GM21367 (cell line): Measurements from ENCODE around the gene SYT2.
"Not testable (repeated sequence)": the region's sequence is repeated elsewhere in the genome, so short reads cannot be mapped to it uniquely, and the experiment has no call there.

Source experiments
- ATAC-seq: cut with Tn5 transposase; IDR thresholded peaks from one replicate; pipeline ENCODE4 v1.9.1; 2021; ENCODE audit not compliant: unreplicated experiment

Gene SYT2

DNA sequence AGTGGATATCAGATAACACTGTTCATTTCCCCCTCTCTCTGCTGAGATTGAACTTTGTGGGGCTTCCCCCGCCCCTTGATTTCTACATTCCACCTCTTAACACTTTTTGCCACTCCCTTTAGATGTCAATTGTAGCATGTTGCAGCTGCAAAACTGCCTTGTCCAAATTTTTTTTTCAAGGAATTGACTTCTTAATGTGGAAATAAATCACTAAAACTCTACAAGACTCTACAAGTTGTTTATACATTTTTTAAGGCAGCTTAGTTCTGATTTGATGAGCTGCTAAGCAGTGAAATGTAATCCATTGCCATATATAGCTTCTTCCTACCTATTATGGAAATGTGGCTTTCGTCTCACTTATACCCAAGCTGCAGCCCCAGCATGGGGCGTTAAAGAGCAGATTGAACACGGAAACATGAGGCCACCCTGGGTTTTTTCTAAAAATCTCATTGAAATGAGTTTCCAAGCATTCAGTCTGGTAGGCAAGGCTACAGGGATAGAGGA, 132.2 kb downstream of the SYT2 start:
- no peak for ATAC-seq

GRCh38 chr1:202577381-202577780, 132.9 kb downstream of the SYT2 start:
- ATAC-seq, result no peak

DNA sequence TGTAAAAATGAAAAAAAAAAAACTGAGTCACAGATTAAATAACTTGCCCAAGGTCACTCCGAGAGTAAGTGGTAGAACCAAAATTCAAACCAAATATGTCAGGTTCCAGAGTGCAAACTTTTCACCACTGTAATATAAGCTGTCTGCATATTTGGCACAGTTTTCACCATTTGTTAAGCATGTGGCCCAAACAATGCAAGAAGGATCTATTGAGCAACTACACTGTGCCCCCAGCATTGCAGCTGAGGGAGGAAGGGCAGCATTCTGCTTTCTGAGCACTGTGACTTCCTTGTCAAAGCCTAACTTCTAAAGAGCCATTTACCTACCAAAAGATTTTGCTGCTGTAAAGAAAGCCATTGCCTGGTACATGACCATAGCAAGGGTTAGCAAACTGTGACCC, 133.4 kb downstream of the SYT2 start:
- ATAC-seq, result no peak

- ATAC-seq, result no peak
Observed at GRCh38 chr1:202575918-202576653, 134.2 kb downstream of the SYT2 start.

DNA sequence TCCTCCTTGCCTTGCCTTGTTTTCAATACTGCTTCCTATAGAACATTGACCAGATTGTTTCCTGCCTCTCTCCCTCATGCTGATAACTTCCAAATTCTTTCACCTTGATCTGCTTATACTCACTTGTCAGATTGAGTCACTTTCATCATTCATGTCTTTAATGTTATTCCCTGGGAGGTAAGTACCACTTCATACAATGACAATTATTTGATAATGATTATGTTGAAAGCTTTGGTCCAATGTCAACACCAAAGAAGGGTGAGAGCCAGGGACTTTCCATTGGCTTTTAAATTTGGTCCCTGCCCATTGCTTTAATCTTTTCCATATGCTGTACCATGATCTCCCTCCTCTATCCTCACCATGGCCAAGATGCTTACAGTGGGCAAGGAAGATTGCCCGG, 137.4 kb downstream of the SYT2 start:
- ATAC-seq, result no peak

GRCh38 chr1:202571719-202572339, 138.4 kb downstream of the SYT2 start:
- no peak for ATAC-seq

GRCh38 chr1:202569393-202570322, 140.6 kb downstream of the SYT2 start:
- no peak for ATAC-seq

DNA sequence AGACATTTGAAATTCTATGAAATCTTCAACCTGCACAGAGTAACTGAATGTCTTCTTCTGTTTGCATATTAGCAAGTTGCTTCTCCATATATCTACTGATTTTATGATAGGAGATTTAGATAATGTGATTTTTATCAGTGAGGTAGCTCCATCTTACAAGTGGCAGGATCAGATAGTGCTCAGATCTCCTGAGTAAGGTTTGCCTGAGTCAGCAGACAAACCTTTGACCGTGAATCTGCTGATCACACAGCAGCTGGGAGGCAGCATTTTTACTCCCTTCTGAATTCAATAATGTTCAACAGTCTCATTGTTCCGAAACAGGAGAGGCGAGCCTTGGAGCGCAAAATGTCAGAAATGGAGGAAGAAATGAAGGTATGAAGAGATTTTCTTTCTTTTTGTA, 141.4 kb downstream of the SYT2 start:
- no peak for ATAC-seq

DNA sequence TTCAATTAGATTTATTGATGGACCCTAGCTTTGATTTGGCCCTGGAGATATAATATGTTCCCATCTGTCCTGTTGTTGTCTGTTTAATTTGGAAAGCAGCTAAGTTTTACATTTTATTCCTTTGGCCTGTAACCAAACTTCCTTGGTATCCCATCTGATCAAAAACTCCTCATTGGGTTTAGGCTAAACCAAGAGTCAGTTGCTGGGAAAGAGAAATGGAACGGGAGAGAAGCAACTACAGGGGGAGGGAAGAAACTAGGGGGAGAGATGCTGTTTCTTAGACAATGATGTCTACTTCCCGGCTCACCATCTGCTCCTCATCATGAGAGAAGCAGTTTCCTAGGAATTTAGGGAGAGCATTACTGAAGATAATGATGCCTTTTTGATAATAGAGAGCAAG, 141.8 kb downstream of the SYT2 start:
- ATAC-seq, result no peak

- no peak for ATAC-seq
Observed at GRCh38 chr1:202567738-202568137, 142.5 kb downstream of the SYT2 start.

GRCh38 chr1:202565890-202566602, 144.2 kb downstream of the SYT2 start:
- peak; percentile 84 for ATAC-seq

GRCh38 chr1:202564958-202565495, 145.2 kb downstream of the SYT2 start:
- no peak for ATAC-seq

DNA sequence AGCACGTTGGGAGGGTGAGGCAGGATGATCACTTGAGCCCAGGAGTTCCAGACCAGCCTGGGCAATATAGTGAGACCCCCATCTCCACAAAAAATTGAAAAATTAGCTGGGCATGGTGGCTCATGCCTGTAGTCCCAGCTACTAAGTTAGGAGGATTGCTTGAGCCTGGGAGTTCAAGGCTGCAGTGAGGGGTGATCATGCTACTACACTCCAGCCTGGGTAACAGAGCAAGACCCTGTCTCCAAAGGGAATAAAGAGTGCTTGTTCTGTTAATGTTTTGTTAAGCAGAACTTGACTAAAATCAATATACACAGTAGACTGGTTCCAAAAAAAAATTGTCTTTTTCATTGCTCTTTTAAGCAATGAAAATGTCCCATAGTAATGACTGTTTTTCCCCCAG, 146.4 kb downstream of the SYT2 start:
- no peak for ATAC-seq

DNA sequence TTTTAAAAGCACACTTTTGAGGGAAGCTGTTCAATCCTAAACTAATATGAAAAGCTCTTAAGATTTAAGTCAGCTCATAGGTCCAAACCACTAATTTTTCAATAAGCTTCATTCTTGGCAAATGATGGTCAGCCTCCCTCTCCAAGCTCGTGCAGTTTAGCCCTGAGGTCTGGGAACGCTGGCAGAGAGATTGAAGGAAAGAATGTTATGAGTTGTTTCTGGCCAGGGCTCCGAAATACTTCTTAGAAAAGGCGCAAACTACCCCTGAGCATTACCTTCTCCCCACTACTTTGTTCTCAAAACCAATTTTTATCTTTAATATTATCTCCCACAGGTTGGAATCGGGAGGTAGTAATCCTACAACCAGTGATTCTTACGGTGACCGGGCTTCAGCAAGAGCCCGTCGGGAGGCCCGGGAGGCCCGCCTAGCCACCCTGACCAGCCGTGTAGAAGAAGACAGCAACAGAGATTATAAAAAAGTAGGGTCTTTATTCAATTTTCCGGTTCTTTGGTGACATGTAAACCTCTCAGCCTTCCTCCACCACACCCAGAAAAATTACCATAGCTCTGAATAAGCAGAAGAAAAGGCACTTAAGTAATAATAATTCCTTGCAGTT, 147.7 kb downstream of the SYT2 start:
- no peak for ATAC-seq

DNA sequence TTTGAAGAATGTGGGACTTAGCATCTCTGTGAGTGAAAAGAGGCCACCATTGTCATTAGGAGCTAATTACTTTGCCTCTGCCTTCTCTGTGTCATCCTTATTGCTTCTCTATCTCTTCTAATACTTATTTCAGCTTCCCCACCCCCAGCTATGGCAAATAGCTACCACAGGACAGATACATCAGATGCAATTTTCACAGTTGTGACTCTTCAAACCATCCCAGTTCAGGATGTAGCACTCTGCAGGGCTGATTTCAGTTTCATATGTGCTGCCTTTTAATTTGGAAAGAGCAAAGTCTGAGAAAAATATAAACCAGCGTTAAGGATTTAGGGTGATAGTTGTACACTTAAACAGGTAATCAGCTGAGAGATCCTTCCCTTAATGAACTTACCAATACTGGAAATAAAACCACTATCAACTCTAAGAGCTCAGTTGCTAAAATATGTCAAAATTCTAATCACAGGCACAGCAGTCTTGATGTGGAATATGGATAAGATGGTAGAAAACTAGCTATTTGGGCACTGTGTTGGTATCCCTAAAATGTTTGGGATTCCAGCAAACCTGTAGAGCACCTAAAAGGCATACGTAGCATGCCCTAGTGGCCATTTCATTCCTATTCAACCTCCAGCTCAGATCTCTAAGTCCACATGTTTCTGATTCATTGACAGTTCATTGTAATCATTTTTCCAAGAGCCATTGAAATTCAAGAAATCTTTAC, 148.4 kb downstream of the SYT2 start:
- ATAC-seq, result no peak

DNA sequence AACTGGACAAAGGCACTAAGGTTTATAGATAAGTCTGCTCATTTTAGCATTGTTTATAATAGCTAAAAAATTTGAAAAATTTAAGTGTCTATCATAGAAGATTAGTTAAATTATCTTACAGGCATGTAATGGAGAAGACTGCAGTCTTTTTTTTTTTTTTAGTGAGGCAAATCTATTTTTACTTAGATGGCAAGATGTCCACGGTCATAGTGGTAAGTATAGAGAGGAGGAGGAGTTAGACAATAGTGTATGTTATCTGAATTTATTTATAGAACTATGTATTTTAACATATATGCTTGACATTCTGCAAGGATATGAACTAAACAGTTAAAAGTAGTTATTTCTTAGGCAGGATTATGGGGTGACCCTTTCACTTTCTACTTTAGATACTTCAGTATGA, 149.0 kb downstream of the SYT2 start:
- no peak for ATAC-seq

GRCh38 chr1:202557662-202558061, 152.6 kb downstream of the SYT2 start:
- ATAC-seq, result not testable (repeated sequence)

DNA sequence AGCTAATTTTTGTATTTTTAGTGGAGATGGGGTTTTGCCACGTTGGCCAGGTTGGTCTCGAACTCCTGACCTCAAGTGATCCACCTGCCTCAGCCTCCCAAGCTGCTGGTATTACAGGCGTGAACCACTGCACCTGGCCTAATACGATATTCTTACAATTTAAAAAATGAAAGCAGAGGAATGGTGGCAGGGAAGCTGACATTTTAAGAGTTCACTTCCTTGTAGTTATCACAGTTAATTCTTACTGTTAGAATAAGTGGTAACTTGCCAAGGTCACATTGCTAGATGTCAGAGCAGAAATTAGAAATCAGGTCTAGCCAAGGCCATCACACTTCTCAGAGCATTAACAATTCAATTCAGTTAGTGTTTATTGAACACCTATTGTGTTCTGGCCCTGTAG, 154.2 kb downstream of the SYT2 start:
- not testable (repeated sequence) for ATAC-seq

DNA sequence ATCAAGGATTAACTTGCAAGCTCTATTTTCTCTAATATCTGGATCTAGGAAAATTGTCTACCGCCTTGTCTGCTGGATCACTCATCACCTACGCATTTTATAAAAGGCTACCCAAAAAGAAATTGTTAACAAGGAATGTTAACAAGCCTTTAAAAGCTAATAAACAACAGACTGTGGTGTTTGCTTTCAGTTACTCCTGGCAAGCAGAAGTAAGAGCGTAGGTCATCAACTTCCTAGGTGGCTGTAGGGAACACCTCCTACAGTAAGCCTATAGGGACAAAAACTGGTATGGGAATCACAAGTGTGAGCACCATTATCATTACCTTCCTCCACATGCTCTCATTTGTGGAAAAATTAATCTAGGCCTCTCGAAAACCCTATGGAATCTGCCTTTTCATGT, 155.6 kb downstream of the SYT2 start:
- not testable (repeated sequence) for ATAC-seq
